ENCODE measurements around the gene TSHZ2. TPM values are rescaled to one million over a fixed set of nuclear protein-coding genes. Genes with fewer than 3 reads are reported as not detected.

TSHZ2 gene
- total RNA-seq, 1 experiment from 2014 or later = 0.07 TPM

DNA sequence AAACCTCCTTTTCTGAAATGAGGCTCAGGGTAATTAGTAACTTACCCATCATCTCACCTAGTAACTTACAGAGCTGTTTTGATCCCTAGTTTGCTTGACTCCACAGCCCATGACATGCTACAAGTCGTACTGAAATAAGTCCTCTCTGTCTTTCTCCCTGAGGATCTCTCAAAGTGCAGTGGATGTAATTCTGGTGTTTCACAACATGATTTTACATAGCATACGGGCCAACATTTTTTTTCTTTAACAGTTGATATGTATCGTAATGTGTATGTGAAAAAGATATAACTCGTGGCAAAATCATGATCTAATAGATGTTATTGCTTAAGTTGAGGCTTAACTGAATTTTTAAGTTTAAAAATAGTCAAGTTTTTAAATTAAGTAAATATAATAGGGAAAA, 45.0 kb downstream of the TSHZ2 start:
- intact Hi-C loops (cut with micrococcal nuclease) = no loop called here
- DNase-seq (ENCODE audit: low read depth, low spot score) = no peak

DNA sequence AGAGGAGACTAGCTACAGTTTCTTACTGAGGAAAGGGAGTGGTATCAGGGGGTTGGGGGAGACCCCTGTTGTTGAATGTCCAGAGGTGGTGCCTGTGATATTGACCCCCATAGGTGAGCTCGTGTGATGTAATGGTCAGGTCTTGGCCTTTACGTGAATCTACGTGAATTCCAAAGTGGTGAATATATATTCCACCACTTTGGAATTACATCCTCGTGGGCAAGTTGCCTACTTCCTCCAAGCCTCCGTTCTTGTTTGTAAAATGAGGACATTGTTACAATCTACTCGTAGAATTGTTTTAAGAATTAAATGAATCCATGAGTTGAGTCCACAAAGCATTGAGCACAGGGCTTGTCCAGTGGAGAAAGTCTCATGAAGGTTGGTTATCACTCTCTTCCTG, 47.3 kb downstream of the TSHZ2 start:
- no peaks in the 10 kb centered on the region for H3K4me1 ChIP-seq (ENCODE audit: control insufficient read depth in 1 of 2, insufficient read depth in 2 of 2, low read length in 2 of 2)
- DNase-seq (ENCODE audit: low read depth, low spot score) (no peak), ATAC-seq (no peak)
- TF ChIP-seq YY1 (IDR thresholded peaks at IDR 0.05; ENCODE audit: extremely low read depth, insufficient replicate concordance, low read depth, low read length) (no peak), SRF (IDR thresholded peaks at IDR 0.05; ENCODE audit: low read depth) (no peak), EZH2phosphoT487 (IDR thresholded peaks at IDR 0.05; ENCODE audit: borderline replicate concordance) (no peak), JUND (IDR thresholded peaks at IDR 0.05) (no peak)
- H3K4me3 ChIP-seq (replicated peaks in 1 of 2; ENCODE audit: low read depth in 1 of 2, low read length in 2 of 2) = no peak overlapping the region
- H3K9me3 ChIP-seq (ENCODE audit: control insufficient read depth in 1 of 2, insufficient read depth in 1 of 2, low read depth in 1 of 2, low read length in 2 of 2) = no peaks in the 10 kb centered on the region
- H2AFZ ChIP-seq (ENCODE audit: low read depth, low read length, poor library complexity, severe bottlenecking) = no peak overlapping the region
- no peak overlapping the region for H3K27ac ChIP-seq (ENCODE audit: low read depth, low read length)
- ChIA-PET RAD21 (ENCODE audit: low non-redundant PET in 1 of 2, low total read pairs in 2 of 2, uncharacterized antibody in 2 of 2, unreplicated experiment in 2 of 2) (no interaction called here), CTCF (no interaction called here), POLR2A (no interaction called here)
- no peaks in the 10 kb centered on the region for H3K9me2 ChIP-seq (ENCODE audit: insufficient read depth)
- intact Hi-C loops (cut with micrococcal nuclease) = no loop called here
- H3K36me3 ChIP-seq (ENCODE audit: control insufficient read depth in 1 of 2, insufficient read depth in 2 of 2, low read length in 2 of 2) = no peaks in the 10 kb centered on the region
- no peaks in the 10 kb centered on the region for H3K27me3 ChIP-seq (ENCODE audit: insufficient read depth, low read length)
- no peaks in the 10 kb centered on the region for H3K79me2 ChIP-seq (ENCODE audit: insufficient read depth, low read length)
- no TSS peak for BruUV-seq (replicated peaks)
- H3K4me2 ChIP-seq (ENCODE audit: low read length) = no peak overlapping the region
- no peaks in the 10 kb centered on the region for H4K20me1 ChIP-seq (ENCODE audit: insufficient read depth)
- H3K9ac ChIP-seq (ENCODE audit: low read length) = no peak overlapping the region

More for the DNA sequence above, 45.0 kb downstream of the TSHZ2 start:
- H3K9me3 ChIP-seq (ENCODE audit: control insufficient read depth in 1 of 2, insufficient read depth in 1 of 2, low read depth in 1 of 2, low read length in 2 of 2) = no peaks in the 10 kb centered on the region
- ChIA-PET CTCF (no interaction called here), POLR2A (no interaction called here), RAD21 (ENCODE audit: low non-redundant PET in 1 of 2, low total read pairs in 2 of 2, uncharacterized antibody in 2 of 2, unreplicated experiment in 2 of 2) (no interaction called here)
- H3K4me2 ChIP-seq (ENCODE audit: low read length) = no peak overlapping the region
- no peaks in the 10 kb centered on the region for H3K36me3 ChIP-seq (ENCODE audit: control insufficient read depth in 1 of 2, insufficient read depth in 2 of 2, low read length in 2 of 2)
- H3K27me3 ChIP-seq (ENCODE audit: insufficient read depth, low read length) = no peaks in the 10 kb centered on the region
- H4K20me1 ChIP-seq (ENCODE audit: insufficient read depth) = no peaks in the 10 kb centered on the region
- ATAC-seq = no peak
- no peaks in the 10 kb centered on the region for H3K4me1 ChIP-seq (ENCODE audit: control insufficient read depth in 1 of 2, insufficient read depth in 2 of 2, low read length in 2 of 2)
- BruUV-seq (replicated peaks) = no TSS peak
- H2AFZ ChIP-seq (ENCODE audit: low read depth, low read length, poor library complexity, severe bottlenecking) = no peak overlapping the region
- H3K4me3 ChIP-seq (replicated peaks in 1 of 2; ENCODE audit: low read depth in 1 of 2, low read length in 2 of 2) = no peak overlapping the region
- no peak for TF ChIP-seq ZNF274 (IDR thresholded peaks at IDR 0.05; ENCODE audit: low read depth, low read length)
- TF ChIP-seq ELF1 (IDR thresholded peaks at IDR 0.05; ENCODE audit: borderline replicate concordance, low read depth) = no peak
- no peak for TF ChIP-seq JUND (IDR thresholded peaks at IDR 0.05)
- no peak for TF ChIP-seq ZFX (IDR thresholded peaks at IDR 0.05)
- TF ChIP-seq, protein P1, sequence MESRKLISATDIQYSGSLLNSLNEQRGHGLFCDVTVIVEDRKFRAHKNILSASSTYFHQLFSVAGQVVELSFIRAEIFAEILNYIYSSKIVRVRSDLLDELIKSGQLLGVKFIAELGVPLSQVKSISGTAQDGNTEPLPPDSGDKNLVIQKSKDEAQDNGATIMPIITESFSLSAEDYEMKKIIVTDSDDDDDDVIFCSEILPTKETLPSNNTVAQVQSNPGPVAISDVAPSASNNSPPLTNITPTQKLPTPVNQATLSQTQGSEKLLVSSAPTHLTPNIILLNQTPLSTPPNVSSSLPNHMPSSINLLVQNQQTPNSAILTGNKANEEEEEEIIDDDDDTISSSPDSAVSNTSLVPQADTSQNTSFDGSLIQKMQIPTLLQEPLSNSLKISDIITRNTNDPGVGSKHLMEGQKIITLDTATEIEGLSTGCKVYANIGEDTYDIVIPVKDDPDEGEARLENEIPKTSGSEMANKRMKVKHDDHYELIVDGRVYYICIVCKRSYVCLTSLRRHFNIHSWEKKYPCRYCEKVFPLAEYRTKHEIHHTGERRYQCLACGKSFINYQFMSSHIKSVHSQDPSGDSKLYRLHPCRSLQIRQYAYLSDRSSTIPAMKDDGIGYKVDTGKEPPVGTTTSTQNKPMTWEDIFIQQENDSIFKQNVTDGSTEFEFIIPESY (IDR thresholded peaks at IDR 0.05; ENCODE audit: extremely low read depth, insufficient replicate concordance, low read length) = no peak
- no peak for TF ChIP-seq TCF7L2 (IDR thresholded peaks at IDR 0.05; ENCODE audit: borderline replicate concordance, extremely low read depth, insufficient read depth, insufficient read length)
- TF ChIP-seq YY1 (IDR thresholded peaks at IDR 0.05; ENCODE audit: extremely low read depth, insufficient replicate concordance, low read depth, low read length) = no peak
- no peak for TF ChIP-seq POLR2AphosphoS5 (IDR thresholded peaks at IDR 0.05; ENCODE audit: low read depth, low read length)
- no peak for TF ChIP-seq RAD21 (IDR thresholded peaks at IDR 0.05; ENCODE audit: low read depth)
- no peak for TF ChIP-seq SIN3A (IDR thresholded peaks at IDR 0.05; ENCODE audit: low read depth)
- TF ChIP-seq CEBPB (IDR thresholded peaks at IDR 0.05; ENCODE audit: low read depth) = no peak
- no peak overlapping the region for H3K27ac ChIP-seq (ENCODE audit: low read depth, low read length)
- no peaks in the 10 kb centered on the region for H3K79me2 ChIP-seq (ENCODE audit: insufficient read depth, low read length)
- no peak overlapping the region for H3K9ac ChIP-seq (ENCODE audit: low read length)
- no peaks in the 10 kb centered on the region for H3K9me2 ChIP-seq (ENCODE audit: insufficient read depth)

Data from HCT116 (cell line).